IMR-90 (cell line): ENCODE data around the gene PIH1D1. TPM values are rescaled to one million over a fixed set of nuclear protein-coding genes. Genes with fewer than 3 reads are reported as not detected.

ENCODE experiments used
- ATAC-seq: fragments of 200-7000 bp; cut with Tn5 transposase; 2 replicates; pipeline ENCODE4 v1.9.1; 2020; ENCODE audit warnings: low read depth, mild to moderate bottlenecking, moderate library complexity
- BruUV-seq: library from RNA; stranded (reverse); fragments of 400-500 nt; replicated peaks from 2 replicates; lab custom pipeline; 2021; lab: Mats Ljungman, UMichigan
- CTCF ChIA-PET: fragments of 300-600 bp; formaldehyde crosslinking; extraction: SDS; loops from one replicate; lab custom pipeline; 2021; ENCODE audit warnings: antibody characterized with exemption; lab: Yijun Ruan, JAX
- POLR2A ChIA-PET: fragments of 300-600 bp; sonication (Branson Sonifier 250); formaldehyde crosslinking; loops from one replicate; lab custom pipeline; 2022; ENCODE audit warnings: antibody characterized with exemption; ENCODE audit not compliant: unreplicated experiment; lab: Charles Lee
- DNase-seq: peaks from one replicate; pipeline ENCODE4 v3.0.0; 2013
- H2AFZ ChIP-seq: replicated peaks from 2 replicates; pipeline ENCODE3; 2013; ENCODE audit warnings: low read length, mild to moderate bottlenecking; ENCODE audit not compliant: poor library complexity
- H2AK5ac ChIP-seq: 2 replicates; pipeline ENCODE4 v1.6.1; 2013; ENCODE audit warnings: low read depth, low read length, inconsistent platforms
- H2AK9ac ChIP-seq: replicated peaks from 2 replicates; pipeline ENCODE3; 2013; ENCODE audit warnings: mild to moderate bottlenecking, low read depth, low read length, moderate library complexity; ENCODE audit not compliant: poor library complexity
- H2BK120ac ChIP-seq: 2 replicates; pipeline ENCODE4 v1.6.1; 2013; ENCODE audit warnings: low read depth, low read length, inconsistent platforms
- H2BK15ac ChIP-seq: 3 replicates; pipeline ENCODE4 v1.6.1; 2013; ENCODE audit warnings: low read depth, low read length, inconsistent platforms
- H2BK20ac ChIP-seq: 2 replicates; pipeline ENCODE4 v1.6.1; 2013; ENCODE audit warnings: low read depth, mild to moderate bottlenecking, inconsistent platforms, low read length, moderate library complexity
- H2BK5ac ChIP-seq: 2 replicates; pipeline ENCODE4 v1.6.1; 2013; ENCODE audit warnings: mild to moderate bottlenecking, low read depth, low read length, inconsistent platforms; ENCODE audit not compliant: poor library complexity, severe bottlenecking
- H3K14ac ChIP-seq: replicated peaks from 2 replicates; pipeline ENCODE4 v1.6.1; 2013; ENCODE audit warnings: low read depth, low read length, inconsistent platforms
- H3K18ac ChIP-seq: 2 replicates; pipeline ENCODE4 v1.6.1; 2013; ENCODE audit warnings: low read depth, low read length, control low read depth
- H3K23ac ChIP-seq: 2 replicates; pipeline ENCODE4 v1.6.1; 2013; ENCODE audit warnings: low read depth, low read length, inconsistent platforms
- H3K27ac ChIP-seq: 2 replicates; pipeline ENCODE4 v1.5.1; 2013; ENCODE audit warnings: mild to moderate bottlenecking, control low read depth, low read length; ENCODE audit not compliant: insufficient read depth
- H3K27me3 ChIP-seq: 2 replicates; pipeline ENCODE4 v1.6.1; 2013; ENCODE audit warnings: low read length; ENCODE audit not compliant: control insufficient read depth, insufficient read depth
- H3K36me3 ChIP-seq: 2 replicates; pipeline ENCODE4 v1.6.1; 2013; ENCODE audit warnings: low read length, mixed read lengths; ENCODE audit not compliant: control insufficient read depth, insufficient read depth
- H3K4ac ChIP-seq: 2 replicates; pipeline ENCODE4 v1.6.1; 2013; ENCODE audit warnings: low read depth, low read length, inconsistent platforms
- H3K4me1 ChIP-seq: 2 replicates; pipeline ENCODE4 v1.6.1; 2013; ENCODE audit warnings: low read length, mixed read lengths; ENCODE audit not compliant: control insufficient read depth, insufficient read depth
- H3K4me2 ChIP-seq: 2 replicates; pipeline ENCODE4 v1.6.1; 2013; ENCODE audit warnings: low read depth, mild to moderate bottlenecking, control low read depth, low read length, moderate library complexity
- H3K4me3 ChIP-seq: 2 replicates; pipeline ENCODE4 v1.5.1; 2013; ENCODE audit warnings: low read depth, mild to moderate bottlenecking, control low read depth, low read length, moderate library complexity; ENCODE audit not compliant: insufficient read depth
- H3K56ac ChIP-seq: 2 replicates; pipeline ENCODE4 v1.6.1; 2013; ENCODE audit warnings: low read length, inconsistent platforms; ENCODE audit not compliant: insufficient read depth; ENCODE audit errors: extremely low read depth
- H3K79me1 ChIP-seq, 2 experiments: 2 replicates each; pipeline ENCODE4 v1.6.1; 2013; ENCODE audit warnings: low read length in 2 of 2, inconsistent platforms in 1 of 2, low read depth in 1 of 2
- H3K9ac ChIP-seq: 2 replicates; pipeline ENCODE4 v1.6.1; 2013; ENCODE audit warnings: low read depth, low read length, control low read depth
- H3K9me1 ChIP-seq: 2 replicates; pipeline ENCODE4 v1.6.1; 2013; ENCODE audit warnings: low read length, inconsistent platforms; ENCODE audit not compliant: insufficient read depth
- H3K9me3 ChIP-seq: 2 replicates; pipeline ENCODE4 v1.6.1; 2013; ENCODE audit warnings: low read length; ENCODE audit not compliant: control insufficient read depth, insufficient read depth
- H4K20me1 ChIP-seq: 2 replicates; pipeline ENCODE4 v1.6.1; 2013; ENCODE audit warnings: low read length, inconsistent platforms; ENCODE audit not compliant: insufficient read depth
- H4K5ac ChIP-seq: 2 replicates; pipeline ENCODE4 v1.6.1; 2013; ENCODE audit warnings: mild to moderate bottlenecking, low read depth, low read length, control low read depth
- H4K8ac ChIP-seq, 2 experiments: 2 replicates each; pipeline ENCODE4 v1.6.1; 2013; ENCODE audit warnings: low read depth in 2 of 2, low read length in 2 of 2, control low read depth in 1 of 2, inconsistent platforms in 1 of 2
- H4K91ac ChIP-seq: 2 replicates; pipeline ENCODE4 v1.6.1; 2013; ENCODE audit warnings: low read depth, low read length, inconsistent platforms; ENCODE audit not compliant: insufficient read depth
- CEBPB ChIP-seq: IDR thresholded peaks from 2 replicates; pipeline ENCODE4 v1.6.1; 2012; ENCODE audit warnings: low read depth, low read length, improper control_type of control experiment
- CHD1 ChIP-seq: IDR thresholded peaks from 2 replicates; pipeline ENCODE4 v1.6.1; 2012; ENCODE audit warnings: low read depth, low read length, improper control_type of control experiment
- FOS ChIP-seq: fragments of 150-350 bp; IDR thresholded peaks from 2 replicates; pipeline ENCODE4 v1.6.1; 2016; ENCODE audit warnings: low read depth, low read length
- MAZ ChIP-seq: IDR thresholded peaks from 2 replicates; pipeline ENCODE4 v1.6.1; 2012; ENCODE audit warnings: low read depth, mild to moderate bottlenecking, low read length, improper control_type of control experiment, moderate library complexity, borderline replicate concordance
- MXI1 ChIP-seq: IDR thresholded peaks from 2 replicates; pipeline ENCODE4 v1.6.1; 2012; ENCODE audit warnings: low read depth, mild to moderate bottlenecking, low read length, moderate library complexity, borderline replicate concordance
- NFE2L2 ChIP-seq: fragments of 150-350 bp; IDR thresholded peaks from 2 replicates; pipeline ENCODE4 v1.6.1; 2016; ENCODE audit warnings: low read depth, mild to moderate bottlenecking, low read length
- RAD21 ChIP-seq: IDR thresholded peaks from 2 replicates; pipeline ENCODE4 v1.6.1; 2012; ENCODE audit warnings: low read length, improper control_type of control experiment
- RFX5 ChIP-seq: IDR thresholded peaks from 2 replicates; pipeline ENCODE4 v1.8.0; 2012; ENCODE audit warnings: low read depth, mild to moderate bottlenecking, low read length, moderate library complexity
- WGBS, 2 experiments: methylation state at CpG; one replicate each; pipeline versions ENCODE4 v1.1.5 to v1.1.7; 2013; ENCODE audit warnings: missing lambda C conversion rate in 2 of 2; ENCODE audit not compliant: insufficient read length in 1 of 2; ENCODE audit errors: extremely low coverage in 2 of 2; 5-methylcytosine and 5-hydroxymethylcytosine counted together
- dilution Hi-C: fragments of 300-500 bp; cut with HindIII; formaldehyde crosslinking; loops from one replicate; pipeline ENCODE4 v1.14.3; 2018; ENCODE audit warnings: low sequenced_read_pairs; ENCODE audit not compliant: unreplicated experiment
- in situ Hi-C: fragments of 300-500 bp; cut with MboI; formaldehyde crosslinking; loops from 3 replicates; pipeline ENCODE4 v1.14.3; 2019; ENCODE audit warnings: low sequenced_read_pairs, inconsistent platforms, mixed read lengths
- intact Hi-C: fragments of 100-400 bp; cut with micrococcal nuclease; formaldehyde crosslinking; loops from 2 replicates; pipeline ENCODE4 v1.10.0; 2022
- polyA plus RNA-seq, 3 experiments: library from polyadenylated mRNA; depleted of rRNA; stranded (reverse); fragments of >200 nt; gene quantifications; 2 replicates each; pipeline ENCODE4 v1.2.3, GENCODE V29; 2012; ENCODE audit warnings: low replicate concordance in 1 of 3
- total RNA-seq: library from RNA; depleted of rRNA; stranded (reverse); fragments of >200 nt; gene quantifications from 2 replicates; pipeline ENCODE4 v1.2.3, GENCODE V29; 2012
- TF ChIP-seq, protein P1 (sequence below): fragments of 150-350 bp; IDR thresholded peaks from 2 replicates; pipeline ENCODE4 v1.6.1; 2017; ENCODE audit warnings: mild to moderate bottlenecking, antibody characterized with exemption, low read length, low read depth
- TF ChIP-seq, protein P2 (sequence below): conservative IDR thresholded peaks from 2 replicates; pipeline ENCODE4 v1.5.1; 2012; ENCODE audit warnings: mild to moderate bottlenecking, low read depth, low read length, improper control_type of control experiment

Gene PIH1D1
- total and polyA plus RNA-seq, 2 of the 4 experiments (the other 2 are of a cell fraction), result 77.9 to 122 TPM

DNA sequence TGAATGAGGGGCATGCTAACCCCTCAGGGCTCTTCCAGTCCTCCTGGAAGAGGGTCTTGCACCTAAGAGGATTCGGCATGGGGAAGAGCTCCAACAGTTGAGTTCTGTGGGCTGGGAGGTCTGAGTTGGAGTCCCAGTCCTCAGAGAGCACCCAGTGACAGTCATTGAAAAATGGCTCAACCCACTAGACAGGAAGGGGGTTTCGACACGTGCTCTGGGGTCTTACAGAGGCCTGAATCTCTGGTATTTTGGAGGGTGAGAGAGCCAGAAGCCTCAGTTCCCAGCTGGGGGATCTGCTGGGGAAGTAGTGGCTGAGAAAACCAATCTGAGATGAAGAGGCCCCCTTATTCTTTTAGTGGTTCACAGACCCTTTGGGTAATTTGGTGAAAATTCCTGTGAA, 37.4 kb downstream of the PIH1D1 start:
- Histone ChIP-seq H3K27me3 (peaks cover 62% of the 10 kb centered on the region), H2AK5ac (no peak overlapping the region), H4K91ac (no peak overlapping the region), H4K8ac (no peak overlapping the region), H3K4me1 (no peaks in the 10 kb centered on the region), H2BK20ac (no peak overlapping the region), H3K36me3 (no peaks in the 10 kb centered on the region), H3K18ac (no peak overlapping the region), H3K23ac (no peak overlapping the region), H3K4ac (no peak overlapping the region), H3K9ac (no peak overlapping the region), H2BK5ac (no peak overlapping the region), H3K27ac (no peak overlapping the region), H2BK15ac (no peak overlapping the region), H3K9me1 (no peaks in the 10 kb centered on the region), H3K79me1 (no peaks in the 10 kb centered on the region), H3K4me3 (no peak overlapping the region), H3K56ac (no peak overlapping the region), H2AFZ (no peak overlapping the region), H3K9me3 (no peaks in the 10 kb centered on the region), H4K5ac (no peak overlapping the region), H2AK9ac (no peak overlapping the region), H3K4me2 (no peak overlapping the region), H4K20me1 (no peaks in the 10 kb centered on the region), H3K14ac (no peak overlapping the region), H2BK120ac (no peak overlapping the region)
- POLR2A ChIA-PET, result no interaction called here
- TF ChIP-seq NFE2L2 (no peak), MAZ (no peak), RFX5 (no peak), RAD21 (no peak), CHD1 (no peak), MXI1 (no peak), CEBPB (no peak), FOS (no peak)
- TF ChIP-seq, protein P1, sequence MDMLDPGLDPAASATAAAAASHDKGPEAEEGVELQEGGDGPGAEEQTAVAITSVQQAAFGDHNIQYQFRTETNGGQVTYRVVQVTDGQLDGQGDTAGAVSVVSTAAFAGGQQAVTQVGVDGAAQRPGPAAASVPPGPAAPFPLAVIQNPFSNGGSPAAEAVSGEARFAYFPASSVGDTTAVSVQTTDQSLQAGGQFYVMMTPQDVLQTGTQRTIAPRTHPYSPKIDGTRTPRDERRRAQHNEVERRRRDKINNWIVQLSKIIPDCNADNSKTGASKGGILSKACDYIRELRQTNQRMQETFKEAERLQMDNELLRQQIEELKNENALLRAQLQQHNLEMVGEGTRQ, result no peak
- TF ChIP-seq, protein P2, sequence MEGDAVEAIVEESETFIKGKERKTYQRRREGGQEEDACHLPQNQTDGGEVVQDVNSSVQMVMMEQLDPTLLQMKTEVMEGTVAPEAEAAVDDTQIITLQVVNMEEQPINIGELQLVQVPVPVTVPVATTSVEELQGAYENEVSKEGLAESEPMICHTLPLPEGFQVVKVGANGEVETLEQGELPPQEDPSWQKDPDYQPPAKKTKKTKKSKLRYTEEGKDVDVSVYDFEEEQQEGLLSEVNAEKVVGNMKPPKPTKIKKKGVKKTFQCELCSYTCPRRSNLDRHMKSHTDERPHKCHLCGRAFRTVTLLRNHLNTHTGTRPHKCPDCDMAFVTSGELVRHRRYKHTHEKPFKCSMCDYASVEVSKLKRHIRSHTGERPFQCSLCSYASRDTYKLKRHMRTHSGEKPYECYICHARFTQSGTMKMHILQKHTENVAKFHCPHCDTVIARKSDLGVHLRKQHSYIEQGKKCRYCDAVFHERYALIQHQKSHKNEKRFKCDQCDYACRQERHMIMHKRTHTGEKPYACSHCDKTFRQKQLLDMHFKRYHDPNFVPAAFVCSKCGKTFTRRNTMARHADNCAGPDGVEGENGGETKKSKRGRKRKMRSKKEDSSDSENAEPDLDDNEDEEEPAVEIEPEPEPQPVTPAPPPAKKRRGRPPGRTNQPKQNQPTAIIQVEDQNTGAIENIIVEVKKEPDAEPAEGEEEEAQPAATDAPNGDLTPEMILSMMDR, result no peak
- dilution Hi-C loops, result no loop called here
- intact Hi-C loops, result no loop called here
- in situ Hi-C loops, result no loop called here
- BruUV-seq, result no TSS peak
- CTCF ChIA-PET, result no interaction called here
- no peak for DNase-seq
- no CpG with 5 or more reads among the region's 3 CpGs for WGBS, 2 experiments
- no peak for ATAC-seq
